ENCODE measurements around the gene HCFC1.

Gene HCFC1

GRCh38 chrX:153903238-153903980 is 68.2 kb downstream of the HCFC1 start:
- no peak for DNase-seq (ENCODE audit: low read depth in 2 of 2)

- DNase-seq (ENCODE audit: low read depth in 2 of 2): no peak
Measured at GRCh38 chrX:153902385-153902784, 69.2 kb downstream of the HCFC1 start.

GRCh38 chrX:153901753-153902140 is 69.9 kb downstream of the HCFC1 start:
- no peak for DNase-seq (ENCODE audit: low read depth in 2 of 2)

DNA sequence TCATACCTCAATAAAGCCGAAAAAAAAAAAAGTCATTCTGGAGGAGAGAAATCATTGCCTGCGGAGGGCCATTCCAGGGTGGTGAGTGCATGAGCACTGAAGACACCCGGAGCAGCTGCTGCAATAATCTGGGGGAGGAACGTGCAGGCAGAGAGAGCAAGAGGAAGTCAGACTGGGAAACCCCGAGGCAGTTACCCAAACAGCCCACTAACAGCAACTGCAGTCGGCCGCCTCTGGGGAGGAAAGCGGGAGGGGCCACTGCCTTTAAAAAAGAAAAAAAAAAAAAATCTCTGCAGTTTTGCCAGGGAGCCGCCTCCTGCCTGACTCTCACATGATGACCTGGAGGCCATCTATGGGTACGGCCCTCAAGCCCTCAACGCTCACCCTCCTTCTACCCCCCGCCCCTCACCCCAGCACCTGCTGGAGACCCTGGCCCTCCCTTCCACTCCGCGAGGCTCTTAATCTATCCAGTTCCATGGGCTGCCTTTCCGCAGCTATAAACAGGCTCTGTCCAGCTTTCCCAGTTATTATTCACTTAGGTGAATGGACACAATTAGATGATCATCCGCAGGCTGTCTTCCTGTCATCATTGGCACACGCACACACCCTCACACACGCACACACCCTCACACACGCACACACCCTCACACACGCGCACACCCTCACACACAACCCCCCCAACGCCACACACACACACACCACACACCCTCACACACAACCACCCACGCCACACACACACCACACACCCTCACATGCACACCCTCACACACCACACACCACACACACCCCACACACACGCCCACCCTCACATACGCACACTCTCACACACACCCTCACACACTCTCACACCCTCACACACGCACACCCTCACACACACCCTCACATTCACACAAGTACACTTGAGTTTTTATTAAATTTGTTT is 70.5 kb downstream of the HCFC1 start:
- peak; percentile 62 to 63 for DNase-seq (ENCODE audit: low read depth in 2 of 2)

DNA sequence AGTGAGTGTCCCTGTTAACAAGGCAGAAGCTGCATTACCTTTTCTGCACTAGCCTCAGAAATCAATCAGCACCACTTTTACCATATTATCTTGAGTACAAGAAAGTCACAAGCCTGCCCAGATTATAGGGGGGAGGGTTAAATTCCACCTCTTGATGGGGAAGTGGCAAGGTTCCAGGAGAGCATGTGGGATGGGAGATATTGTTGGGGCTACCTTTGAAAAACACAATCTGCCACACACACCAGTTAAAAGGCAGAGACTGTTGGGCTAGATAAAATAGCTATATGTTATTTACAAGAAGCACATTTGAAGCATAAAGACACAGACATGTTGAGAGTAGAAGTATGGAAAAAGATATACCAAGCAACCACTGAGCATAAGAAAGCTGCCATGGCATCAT is 73.7 kb downstream of the HCFC1 start:
- DNase-seq (ENCODE audit: low read depth in 2 of 2): no peak
